Right hindlimb (tissue), 1 donor: ENCODE data around the gene RUNX1.
A peak's percentile ranks its signal among the peaks of the same experiment; 100 is the strongest.

Experiments used
- DNase-seq: peaks from one replicate; pipeline ENCODE4 v3.0.0-alpha.2; 2018

RUNX1 gene

GRCh38 chr21:35058058-35058457 lies 9.0 kb upstream of the RUNX1 start:
- DNase-seq: no peak

- no peak for DNase-seq
Measured at GRCh38 chr21:35057428-35057827, 8.3 kb upstream of the RUNX1 start.

- DNase-seq: peak; percentile 25
Measured at GRCh38 chr21:35053356-35054096, 4.4 kb upstream of the RUNX1 start.

- no peak for DNase-seq
Measured at GRCh38 chr21:35052801-35053200, 3.7 kb upstream of the RUNX1 start.

- peak; percentile 83 for DNase-seq
Measured at GRCh38 chr21:35051287-35051818, 2.3 kb upstream of the RUNX1 start.

GRCh38 chr21:35050348-35051286 lies 1.5 kb upstream of the RUNX1 start:
- DNase-seq: no peak

- DNase-seq: peak; percentile 48
Measured at GRCh38 chr21:35048183-35048601, 910 bp downstream of the RUNX1 start.

- no peak for DNase-seq
Measured at GRCh38 chr21:35046880-35047229, 2.2 kb downstream of the RUNX1 start.

- DNase-seq: no peak
Measured at GRCh38 chr21:35046263-35046624, 2.9 kb downstream of the RUNX1 start.

- no peak for DNase-seq
Measured at GRCh38 chr21:35045542-35046262, 3.4 kb downstream of the RUNX1 start.

- no peak for DNase-seq
Measured at GRCh38 chr21:35044770-35045541, 4.1 kb downstream of the RUNX1 start.

- no peak for DNase-seq
Measured at GRCh38 chr21:35044128-35044527, 5.0 kb downstream of the RUNX1 start.

GRCh38 chr21:35043549-35043948 lies 5.6 kb downstream of the RUNX1 start:
- no peak for DNase-seq

- DNase-seq: no peak
Measured at GRCh38 chr21:35042836-35043235, 6.3 kb downstream of the RUNX1 start.

GRCh38 chr21:35041881-35042280 lies 7.2 kb downstream of the RUNX1 start:
- no peak for DNase-seq

- DNase-seq: no peak
Measured at GRCh38 chr21:35041122-35041521, 8.0 kb downstream of the RUNX1 start.

- no peak for DNase-seq
Measured at GRCh38 chr21:35039595-35040289, 9.4 kb downstream of the RUNX1 start.

GRCh38 chr21:35038772-35039319 lies 10.3 kb downstream of the RUNX1 start:
- DNase-seq: no peak

- no peak for DNase-seq
Measured at GRCh38 chr21:35037384-35037765, 11.7 kb downstream of the RUNX1 start.

GRCh38 chr21:35036465-35037383 lies 12.4 kb downstream of the RUNX1 start:
- DNase-seq: no peak
